ENCODE measurements around the gene CRNN. TPM values are rescaled to one million over a fixed set of nuclear protein-coding genes. Genes with fewer than 3 reads are reported as not detected.

The CRNN gene
- polyA plus RNA-seq, 10 donors = 0.24 TPM; not detected in 9

Other genes with a start within 250 kb of the CRNN start
- under 1 TPM; 0.04 to 0.66 (median 0.24) TPM for gene HRNR, start 190.1 kb downstream of the CRNN start, polyA plus RNA-seq (ENCODE audit: insufficient read length in 10 of 10)
- gene FLG, start 89.0 kb downstream of the CRNN start, polyA plus RNA-seq (ENCODE audit: insufficient read length in 10 of 10) = 1 to 10 TPM in 1 of 10 donors, under 1 TPM in 9; 0.12 to 1.3 (median 0.38) TPM
- gene FLG2, start 54.3 kb downstream of the CRNN start, polyA plus RNA-seq (ENCODE audit: insufficient read length in 10 of 10) = under 1 TPM in 9 of 10 donors, not detected in 1; 0.01 to 0.08 (median 0.04) TPM
- not detected for gene LCE5A, start 96.5 kb upstream of the CRNN start, polyA plus RNA-seq (ENCODE audit: insufficient read length in 10 of 10)
- gene CRCT1, start 100.2 kb upstream of the CRNN start, polyA plus RNA-seq (ENCODE audit: insufficient read length in 10 of 10) = not detected
- gene LCE3E, start 152.5 kb upstream of the CRNN start, polyA plus RNA-seq (ENCODE audit: insufficient read length in 10 of 10) = not detected
- gene LCE3D, start 166.3 kb upstream of the CRNN start, polyA plus RNA-seq (ENCODE audit: insufficient read length in 10 of 10) = not detected
- not detected for gene LCE3C, start 186.0 kb upstream of the CRNN start, polyA plus RNA-seq (ENCODE audit: insufficient read length in 10 of 10)
- gene LCE3B, start 199.5 kb upstream of the CRNN start, polyA plus RNA-seq (ENCODE audit: insufficient read length in 10 of 10) = not detected
- gene LCE3A, start 208.8 kb upstream of the CRNN start, polyA plus RNA-seq (ENCODE audit: insufficient read length in 10 of 10) = not detected
- not detected for gene LCE2D, start 249.1 kb upstream of the CRNN start, polyA plus RNA-seq (ENCODE audit: insufficient read length in 10 of 10)